ENCODE results near the gene GBF1. TPM values are rescaled to one million over a fixed set of nuclear protein-coding genes. Genes with fewer than 3 reads are reported as not detected.

Gene GBF1
- polyA plus RNA-seq, 1 of the 3 experiments (the other 2 are of a cell fraction): 12.3 TPM

DNA sequence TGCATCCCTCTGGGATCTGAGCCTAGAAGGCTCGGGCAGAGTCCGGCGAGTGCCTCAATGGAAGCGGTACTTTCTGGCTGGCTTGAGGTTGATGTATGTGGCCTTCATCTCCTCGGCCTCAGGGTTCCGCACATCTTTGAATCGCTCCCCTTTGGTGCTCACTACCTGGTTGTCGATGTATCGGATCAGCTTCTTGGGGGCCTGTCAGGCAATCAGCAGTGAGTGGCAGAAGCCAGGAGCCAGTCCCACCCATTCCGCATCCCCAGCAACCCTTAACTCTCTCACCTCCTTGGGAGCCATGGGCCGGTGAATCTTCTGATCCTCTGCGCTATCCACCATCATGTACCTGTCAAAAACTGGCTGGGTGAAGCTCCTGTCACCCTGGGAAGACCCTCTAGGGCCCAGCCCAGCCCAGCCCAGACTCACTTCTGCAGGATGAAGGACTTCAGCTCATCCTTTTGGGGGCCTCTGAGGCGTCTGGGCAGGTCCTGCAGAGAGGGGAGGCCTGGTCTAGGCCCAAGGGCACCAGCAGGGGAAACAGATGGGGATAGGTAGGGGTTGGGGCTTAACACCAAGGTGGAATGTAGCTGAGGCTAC is 178.1 kb downstream of the GBF1 start:
- H3K4me2 ChIP-seq: no peak overlapping the region
- H4K20me1 ChIP-seq (ENCODE audit: insufficient read depth): no peaks in the 10 kb centered on the region
- DNase-seq: no peak
- H2AFZ ChIP-seq (ENCODE audit: low read depth): no peak overlapping the region
- peaks cover 0 to 21% of the 10 kb centered on the region in 2 experiments for H3K36me3 ChIP-seq (replicated peaks in 1 of 2; ENCODE audit: control insufficient read depth in 1 of 2, insufficient read depth in 2 of 2, low read length in 1 of 2)
- peaks cover 0 to 28% of the 10 kb centered on the region in 2 experiments; a peak in 2 of 4 replicates for H3K4me1 ChIP-seq (ENCODE audit: control insufficient read depth in 1 of 2, insufficient read depth in 2 of 2, low read depth in 1 of 2, low read length in 1 of 2)
- no peak overlapping the region for H3K9ac ChIP-seq
- ChIA-PET CTCF (interaction anchor here (0.6 to 18.3 kb wide), 22 partner anchors 8 to 270 kb away, joined by 3 to 359 read pairs (median 5); partner anchors contain the start of genes C10orf95, CUEDC2, ELOVL3 and NFKB2), POLR2A (interaction anchor here (0.9 to 3.3 kb wide), 6 partner anchors 9 to 29 kb away, joined by 4 to 11 read pairs (median 4); partner anchors contain the start of genes C10orf95, CUEDC2 and NFKB2)
- 95% methylated on average over 8 of the region's 13 CpGs for WGBS (ENCODE audit: low lambda C conversion rate)
- H3K9me2 ChIP-seq: no peaks in the 10 kb centered on the region
- H3K79me2 ChIP-seq (ENCODE audit: insufficient read depth): no peaks in the 10 kb centered on the region
- H3F3A ChIP-seq (replicated peaks; ENCODE audit: insufficient read depth): peaks cover 19% of the 10 kb centered on the region
- H3K27ac ChIP-seq (ENCODE audit: low read depth in 2 of 2, low read length in 1 of 2): no peak overlapping the region
- no peaks in the 10 kb centered on the region for H3K9me3 ChIP-seq
- no peaks in the 10 kb centered on the region for H3K27me3 ChIP-seq (ENCODE audit: insufficient read depth)
- TF ChIP-seq RXRA (IDR thresholded peaks at IDR 0.05; ENCODE audit: borderline replicate concordance, low read depth): no peak
- TF ChIP-seq MXI1 (IDR thresholded peaks at IDR 0.05; ENCODE audit: low read depth, low read length): no peak
- TF ChIP-seq SMC3 (IDR thresholded peaks at IDR 0.05; ENCODE audit: low read depth, low read length): no peak
- TF ChIP-seq CHD2 (IDR thresholded peaks at IDR 0.05; ENCODE audit: low read length, partially characterized antibody): no peak
- no peak for TF ChIP-seq FOXM1 (IDR thresholded peaks at IDR 0.05; ENCODE audit: low read depth)
- no peak for TF ChIP-seq RFX5 (IDR thresholded peaks at IDR 0.05; ENCODE audit: low read length)
- no peak for TF ChIP-seq NRF1 (IDR thresholded peaks at IDR 0.05; ENCODE audit: low read depth, low read length)
- no peak for TF ChIP-seq FOSL2 (IDR thresholded peaks at IDR 0.05; ENCODE audit: borderline replicate concordance, low read depth)
- no peak for TF ChIP-seq TAF1 (IDR thresholded peaks at IDR 0.05; ENCODE audit: borderline replicate concordance, low read depth, low read length)
- no peak for TF ChIP-seq USF1 (IDR thresholded peaks at IDR 0.05; ENCODE audit: borderline replicate concordance, low read depth)
- no peak overlapping the region for H3K4me3 ChIP-seq (ENCODE audit: low read depth in 2 of 2, low read length in 1 of 2)

DNA sequence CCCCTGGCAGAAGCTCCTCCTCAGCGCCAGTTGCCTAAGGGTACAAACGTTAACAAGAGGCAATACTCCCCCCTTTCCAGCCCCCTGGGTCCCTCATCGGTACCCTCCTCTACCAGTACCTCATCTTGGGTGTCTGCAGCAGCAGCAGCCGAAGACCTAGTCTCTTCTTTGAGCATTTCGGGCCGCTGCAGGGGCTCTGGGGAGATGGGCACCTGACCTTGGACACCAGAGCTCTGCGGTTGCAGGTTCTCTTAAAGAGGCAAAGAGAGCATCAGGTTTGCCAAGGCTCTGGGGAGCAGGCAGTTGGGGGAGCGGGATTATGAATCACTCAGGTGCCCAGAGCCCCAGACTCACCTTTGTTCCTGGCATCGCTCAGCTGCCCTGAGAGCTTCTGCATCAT is 178.8 kb downstream of the GBF1 start:
- 83% methylated on average over 7 of the region's 9 CpGs for WGBS (ENCODE audit: low lambda C conversion rate)

More for the DNA sequence above, 178.8 kb downstream of the GBF1 start:
- no peak for DNase-seq
- Histone ChIP-seq H3K9ac (no peak overlapping the region), H3K4me3 (ENCODE audit: low read depth in 2 of 2, low read length in 1 of 2) (no peak overlapping the region), H3K9me2 (no peaks in the 10 kb centered on the region), H2AFZ (ENCODE audit: low read depth) (no peak overlapping the region), H3K27ac (ENCODE audit: low read depth in 2 of 2, low read length in 1 of 2) (no peak overlapping the region), H3K79me2 (ENCODE audit: insufficient read depth) (no peaks in the 10 kb centered on the region), H3K27me3 (ENCODE audit: insufficient read depth) (no peaks in the 10 kb centered on the region), H3K36me3 (replicated peaks in 1 of 2; ENCODE audit: control insufficient read depth in 1 of 2, insufficient read depth in 2 of 2, low read length in 1 of 2) (peaks cover 0 to 21% of the 10 kb centered on the region in 2 experiments), H3K9me3 (no peaks in the 10 kb centered on the region), H3K4me2 (no peak overlapping the region), H3K4me1 (ENCODE audit: control insufficient read depth in 1 of 2, insufficient read depth in 2 of 2, low read depth in 1 of 2, low read length in 1 of 2) (peaks cover 0 to 24% of the 10 kb centered on the region in 2 experiments; a peak in 2 of 4 replicates), H4K20me1 (ENCODE audit: insufficient read depth) (no peaks in the 10 kb centered on the region), H3F3A (replicated peaks; ENCODE audit: insufficient read depth) (peaks cover 19% of the 10 kb centered on the region)
- CTCF ChIA-PET: interaction anchor here (0.9 to 18.3 kb wide), 12 partner anchors 8 to 197 kb away, joined by 3 to 359 read pairs (median 21); partner anchors contain the start of genes CUEDC2, ELOVL3 and NFKB2
- POLR2A ChIA-PET: interaction anchor here (1.1 to 3.3 kb wide), 4 partner anchors 8 to 30 kb away, joined by 4 to 11 read pairs (median 5); partner anchors contain the start of genes CUEDC2 and NFKB2
- TF ChIP-seq TAF1 (IDR thresholded peaks at IDR 0.05; ENCODE audit: borderline replicate concordance, low read depth, low read length): no peak
- no peak for TF ChIP-seq MEF2A (IDR thresholded peaks at IDR 0.05; ENCODE audit: borderline replicate concordance, low read depth)
- TF ChIP-seq YY1 (IDR thresholded peaks at IDR 0.05; ENCODE audit: low read depth): no peak
- TF ChIP-seq JUND (IDR thresholded peaks at IDR 0.05): no peak
- TF ChIP-seq PBX3 (IDR thresholded peaks at IDR 0.05): no peak
- TF ChIP-seq, protein P1, sequence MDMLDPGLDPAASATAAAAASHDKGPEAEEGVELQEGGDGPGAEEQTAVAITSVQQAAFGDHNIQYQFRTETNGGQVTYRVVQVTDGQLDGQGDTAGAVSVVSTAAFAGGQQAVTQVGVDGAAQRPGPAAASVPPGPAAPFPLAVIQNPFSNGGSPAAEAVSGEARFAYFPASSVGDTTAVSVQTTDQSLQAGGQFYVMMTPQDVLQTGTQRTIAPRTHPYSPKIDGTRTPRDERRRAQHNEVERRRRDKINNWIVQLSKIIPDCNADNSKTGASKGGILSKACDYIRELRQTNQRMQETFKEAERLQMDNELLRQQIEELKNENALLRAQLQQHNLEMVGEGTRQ (IDR thresholded peaks at IDR 0.05; ENCODE audit: borderline replicate concordance, low read depth, low read length): no peak
